K562 (cell line): ENCODE results near the gene HEXD. TPM values are rescaled to one million over a fixed set of nuclear protein-coding genes. Genes with fewer than 3 reads are reported as not detected.

Experiments
- ATAC-seq: fragments of 200-7000 bp; cut with Tn5 transposase; 3 replicates; pipeline ENCODE4 v1.9.1; 2020; ENCODE audit warnings: moderate library complexity
- BruUV-seq: library from RNA; stranded (reverse); fragments of 400-500 nt; replicated peaks from 2 replicates; lab custom pipeline; 2021; lab: Mats Ljungman, UMichigan
- CTCF ChIA-PET: fragments of 300-600 bp; formaldehyde crosslinking; extraction: SDS; loops from one replicate; lab custom pipeline; 2021; ENCODE audit warnings: low intra/inter-chr PET ratio; lab: Yijun Ruan, JAX
- POLR2A ChIA-PET: fragments of 300-600, 350-650 bp; sonication (Branson Sonifier 250); formaldehyde crosslinking; extraction: SDS; loops from one replicate; lab custom pipeline; 2021; ENCODE audit warnings: antibody characterized with exemption, inconsistent platforms; lab: Yijun Ruan, JAX
- DNase-seq, 4 experiments: peaks; one replicate each; pipeline versions ENCODE4 v3.0.0 to v3.0.0-alpha.2; 2011 to 2018; ENCODE audit warnings: low spot score in 3 of 4, mixed read lengths in 3 of 4; ENCODE audit errors: extremely low read depth in 1 of 4
- FAIRE-seq: peaks from 2 replicates; lab custom pipeline; 2011; peaks lifted over from hg19 to GRCh38; lab: Jason Lieb, UNC
- H2AFZ ChIP-seq: 2 replicates; pipeline ENCODE4 v1.6.0; 2011; ENCODE audit warnings: low read depth, low read length, control low read depth, inconsistent platforms
- H3K27ac ChIP-seq: fragments of 200-600 bp; 3 replicates; pipeline ENCODE4 v1.8.0; 2011; ENCODE audit warnings: low read depth, mild to moderate bottlenecking, control low read depth, inconsistent platforms, low read length, moderate library complexity, mixed read lengths; ENCODE audit errors: extremely low read depth
- H3K27me3 ChIP-seq, 2 experiments: fragments of 300-600 bp in 1 of 2; 2 replicates in 1 of 2; 3 replicates in 1 of 2; pipeline versions ENCODE4 v1.6.0 to v1.8.0; 2011; ENCODE audit warnings: inconsistent platforms in 2 of 2, low read length in 2 of 2, mild to moderate bottlenecking in 1 of 2, mixed read lengths in 1 of 2, moderate library complexity in 1 of 2; ENCODE audit not compliant: control insufficient read depth in 2 of 2, insufficient read depth in 2 of 2
- H3K36me3 ChIP-seq: fragments of 300-600 bp; 3 replicates; pipeline ENCODE4 v1.8.0; 2011; ENCODE audit warnings: mild to moderate bottlenecking, low read length, inconsistent platforms; ENCODE audit not compliant: control insufficient read depth, insufficient read depth
- H3K4me1 ChIP-seq, 2 experiments: fragments of 200-600 bp in 1 of 2; replicated peaks in 1 of 2; 2 replicates in 1 of 2; 3 replicates in 1 of 2; pipeline versions ENCODE4 v1.5.1 to v1.8.0; 2011; ENCODE audit warnings: inconsistent platforms in 2 of 2, low read length in 2 of 2, mild to moderate bottlenecking in 1 of 2, mixed read lengths in 1 of 2, moderate library complexity in 1 of 2; ENCODE audit not compliant: control insufficient read depth in 2 of 2, insufficient read depth in 2 of 2
- H3K4me2 ChIP-seq: 2 replicates; pipeline ENCODE4 v1.6.1; 2011; ENCODE audit warnings: low read length, control low read depth, inconsistent platforms, mixed read lengths; ENCODE audit not compliant: insufficient read depth
- H3K4me3 ChIP-seq: fragments of 200-600 bp; sonication (generic), shearing (Covaris generic); 2 replicates; pipeline ENCODE4 v1.5.1; 2016; ENCODE audit warnings: control low read depth, inconsistent platforms
- H3K79me2 ChIP-seq: fragments of 200-600 bp; 3 replicates; pipeline ENCODE4 v1.8.0; 2011; ENCODE audit warnings: low read length, inconsistent platforms; ENCODE audit not compliant: control insufficient read depth, insufficient read depth
- H3K9ac ChIP-seq, 2 experiments: 2 replicates each; pipeline versions ENCODE4 v1.6.0 to v1.6.1; 2011; ENCODE audit warnings: low read depth in 2 of 2, low read length in 2 of 2, control low read depth in 1 of 2, inconsistent platforms in 1 of 2, mild to moderate bottlenecking in 1 of 2, mixed read lengths in 1 of 2; ENCODE audit not compliant: insufficient read depth in 1 of 2
- H3K9me1 ChIP-seq: one replicate; pipeline ENCODE4 v1.6.0; 2011; ENCODE audit warnings: inconsistent platforms, mild to moderate bottlenecking, low read length, moderate library complexity; ENCODE audit not compliant: control insufficient read depth, insufficient read depth
- H3K9me3 ChIP-seq: replicated peaks from 2 replicates; pipeline ENCODE4 v1.5.1; 2011; ENCODE audit warnings: low read depth, low read length, inconsistent platforms; ENCODE audit not compliant: control insufficient read depth, insufficient read depth
- H4K20me1 ChIP-seq: replicated peaks from 2 replicates; pipeline ENCODE4 v1.6.1; 2011; ENCODE audit warnings: low read length, inconsistent platforms, mixed read lengths; ENCODE audit not compliant: control insufficient read depth, insufficient read depth
- HEY1 ChIP-seq: fragments of 250-450 bp; sonication (Bioruptor Pico); IDR thresholded peaks from 2 replicates; pipeline ENCODE4 v1.5.0; 2020; ENCODE audit warnings: mild to moderate bottlenecking, moderate library complexity, borderline replicate concordance
- WGBS: fragments of 100-300 bp; shearing (Covaris generic); methylation state at CpG from one replicate; pipeline ENCODE4 v1.1.6; 2016; ENCODE audit warnings: low coverage, mixed read lengths; ENCODE audit not compliant: insufficient coverage; ENCODE audit errors: missing lambda C conversion rate; 5-methylcytosine and 5-hydroxymethylcytosine counted together
- in situ Hi-C: fragments of 300-500 bp; cut with MboI; formaldehyde crosslinking; loops from 4 replicates; pipeline ENCODE4 v1.15.0; 2018; ENCODE audit warnings: inconsistent platforms, mixed read lengths
- intact Hi-C: fragments of 100-400 bp; cut with micrococcal nuclease; formaldehyde crosslinking; loops from 2 replicates; pipeline ENCODE4 v1.14.2; 2022
- polyA plus RNA-seq, 8 experiments: library from polyadenylated mRNA; depleted of rRNA in 4 of 8; stranded (reverse) in 5 of 8; unstranded in 3 of 8; fragments of >200 nt; fragmentation: Nextera tagmentation in 2 of 8; fragmentation: Illumina TruSeq in 1 of 8; extraction: Ambion mirVana in 2 of 8; extraction: Trizol in 1 of 8; gene quantifications; 2 replicates each; pipeline versions ENCODE4 v1.2.1 to v1.2.3, GENCODE V29; 2011 to 2014; ENCODE audit warnings: inconsistent platforms in 1 of 8, missing spikeins in 1 of 8
- total RNA-seq, 7 experiments: library from RNA; depleted of rRNA in 6 of 7; stranded (reverse); fragments of >200 nt in 6 of 7; fragmentation: Illumina TruSeq in 2 of 7; extraction: Trizol in 2 of 7; gene quantifications; 2 replicates each; pipeline versions ENCODE4 v1.2.1 to v1.2.3, GENCODE V29; 2011 to 2021; ENCODE audit warnings: low replicate concordance in 1 of 7
- TF ChIP-seq, protein P1 (sequence below): fragments of 250-450 bp; sonication (Bioruptor Pico); IDR thresholded peaks from 2 replicates; pipeline ENCODE4 v1.8.0; 2022; ENCODE audit warnings: inconsistent platforms
- TF ChIP-seq, protein P2 (sequence below): fragments of 200-600 bp; sonication (generic); IDR thresholded peaks from one replicate; pipeline ENCODE4 v1.6.1; 2012; ENCODE audit warnings: mild to moderate bottlenecking, low read depth, low read length, inconsistent platforms

Gene HEXD
- total and polyA plus RNA-seq, 9 of the 15 experiments (the other 6 are each of a cell fraction or from before 2014, with no cell fraction given), result 1.0 to 25.3 (median 10.0) TPM

DNA sequence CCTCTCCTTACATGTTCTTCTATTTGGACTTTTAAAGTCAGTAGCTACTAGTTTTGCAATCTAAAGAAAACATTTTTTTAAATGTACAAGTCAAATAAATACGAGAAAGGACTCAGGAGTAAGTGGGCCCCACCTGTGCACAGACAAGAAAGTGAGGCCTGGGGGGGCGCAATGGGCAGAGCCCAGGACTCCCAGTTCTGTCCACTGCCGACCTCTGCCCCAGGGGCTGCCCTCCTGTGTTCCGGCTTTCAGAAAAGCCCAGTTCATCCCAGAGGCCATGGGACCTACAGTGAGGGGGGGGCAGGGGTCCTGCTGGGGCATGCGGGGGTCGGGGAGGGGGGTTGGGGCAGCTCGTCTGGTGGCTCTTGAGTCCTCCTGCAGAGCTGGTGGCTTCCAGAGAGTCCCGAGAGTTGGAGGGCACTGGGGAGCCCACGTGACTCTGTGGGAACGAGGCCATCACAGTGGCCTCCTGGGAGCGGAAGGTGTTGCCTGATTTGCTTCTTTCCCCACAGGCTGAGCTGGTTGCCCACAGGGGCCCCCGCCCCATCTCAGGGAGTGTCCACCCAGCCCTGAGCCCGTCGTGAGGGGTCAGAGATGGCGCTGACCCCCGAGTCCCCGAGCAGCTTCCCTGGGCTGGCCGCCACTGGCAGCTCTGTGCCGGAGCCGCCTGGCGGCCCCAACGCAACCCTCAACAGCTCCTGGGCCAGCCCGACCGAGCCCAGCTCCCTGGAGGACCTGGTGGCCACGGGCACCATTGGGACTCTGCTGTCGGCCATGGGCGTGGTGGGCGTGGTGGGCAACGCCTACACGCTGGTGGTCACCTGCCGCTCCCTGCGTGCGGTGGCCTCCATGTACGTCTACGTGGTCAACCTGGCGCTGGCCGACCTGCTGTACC, 44.2 kb upstream of the HEXD start:
- no peaks in the 10 kb centered on the region for H4K20me1 ChIP-seq
- TF ChIP-seq, protein P1, sequence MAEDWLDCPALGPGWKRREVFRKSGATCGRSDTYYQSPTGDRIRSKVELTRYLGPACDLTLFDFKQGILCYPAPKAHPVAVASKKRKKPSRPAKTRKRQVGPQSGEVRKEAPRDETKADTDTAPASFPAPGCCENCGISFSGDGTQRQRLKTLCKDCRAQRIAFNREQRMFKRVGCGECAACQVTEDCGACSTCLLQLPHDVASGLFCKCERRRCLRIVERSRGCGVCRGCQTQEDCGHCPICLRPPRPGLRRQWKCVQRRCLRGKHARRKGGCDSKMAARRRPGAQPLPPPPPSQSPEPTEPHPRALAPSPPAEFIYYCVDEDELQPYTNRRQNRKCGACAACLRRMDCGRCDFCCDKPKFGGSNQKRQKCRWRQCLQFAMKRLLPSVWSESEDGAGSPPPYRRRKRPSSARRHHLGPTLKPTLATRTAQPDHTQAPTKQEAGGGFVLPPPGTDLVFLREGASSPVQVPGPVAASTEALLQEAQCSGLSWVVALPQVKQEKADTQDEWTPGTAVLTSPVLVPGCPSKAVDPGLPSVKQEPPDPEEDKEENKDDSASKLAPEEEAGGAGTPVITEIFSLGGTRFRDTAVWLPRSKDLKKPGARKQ (CRISPR knock-in tag), result no peak
- TF ChIP-seq HEY1, result no peak
- TF ChIP-seq, protein P2, sequence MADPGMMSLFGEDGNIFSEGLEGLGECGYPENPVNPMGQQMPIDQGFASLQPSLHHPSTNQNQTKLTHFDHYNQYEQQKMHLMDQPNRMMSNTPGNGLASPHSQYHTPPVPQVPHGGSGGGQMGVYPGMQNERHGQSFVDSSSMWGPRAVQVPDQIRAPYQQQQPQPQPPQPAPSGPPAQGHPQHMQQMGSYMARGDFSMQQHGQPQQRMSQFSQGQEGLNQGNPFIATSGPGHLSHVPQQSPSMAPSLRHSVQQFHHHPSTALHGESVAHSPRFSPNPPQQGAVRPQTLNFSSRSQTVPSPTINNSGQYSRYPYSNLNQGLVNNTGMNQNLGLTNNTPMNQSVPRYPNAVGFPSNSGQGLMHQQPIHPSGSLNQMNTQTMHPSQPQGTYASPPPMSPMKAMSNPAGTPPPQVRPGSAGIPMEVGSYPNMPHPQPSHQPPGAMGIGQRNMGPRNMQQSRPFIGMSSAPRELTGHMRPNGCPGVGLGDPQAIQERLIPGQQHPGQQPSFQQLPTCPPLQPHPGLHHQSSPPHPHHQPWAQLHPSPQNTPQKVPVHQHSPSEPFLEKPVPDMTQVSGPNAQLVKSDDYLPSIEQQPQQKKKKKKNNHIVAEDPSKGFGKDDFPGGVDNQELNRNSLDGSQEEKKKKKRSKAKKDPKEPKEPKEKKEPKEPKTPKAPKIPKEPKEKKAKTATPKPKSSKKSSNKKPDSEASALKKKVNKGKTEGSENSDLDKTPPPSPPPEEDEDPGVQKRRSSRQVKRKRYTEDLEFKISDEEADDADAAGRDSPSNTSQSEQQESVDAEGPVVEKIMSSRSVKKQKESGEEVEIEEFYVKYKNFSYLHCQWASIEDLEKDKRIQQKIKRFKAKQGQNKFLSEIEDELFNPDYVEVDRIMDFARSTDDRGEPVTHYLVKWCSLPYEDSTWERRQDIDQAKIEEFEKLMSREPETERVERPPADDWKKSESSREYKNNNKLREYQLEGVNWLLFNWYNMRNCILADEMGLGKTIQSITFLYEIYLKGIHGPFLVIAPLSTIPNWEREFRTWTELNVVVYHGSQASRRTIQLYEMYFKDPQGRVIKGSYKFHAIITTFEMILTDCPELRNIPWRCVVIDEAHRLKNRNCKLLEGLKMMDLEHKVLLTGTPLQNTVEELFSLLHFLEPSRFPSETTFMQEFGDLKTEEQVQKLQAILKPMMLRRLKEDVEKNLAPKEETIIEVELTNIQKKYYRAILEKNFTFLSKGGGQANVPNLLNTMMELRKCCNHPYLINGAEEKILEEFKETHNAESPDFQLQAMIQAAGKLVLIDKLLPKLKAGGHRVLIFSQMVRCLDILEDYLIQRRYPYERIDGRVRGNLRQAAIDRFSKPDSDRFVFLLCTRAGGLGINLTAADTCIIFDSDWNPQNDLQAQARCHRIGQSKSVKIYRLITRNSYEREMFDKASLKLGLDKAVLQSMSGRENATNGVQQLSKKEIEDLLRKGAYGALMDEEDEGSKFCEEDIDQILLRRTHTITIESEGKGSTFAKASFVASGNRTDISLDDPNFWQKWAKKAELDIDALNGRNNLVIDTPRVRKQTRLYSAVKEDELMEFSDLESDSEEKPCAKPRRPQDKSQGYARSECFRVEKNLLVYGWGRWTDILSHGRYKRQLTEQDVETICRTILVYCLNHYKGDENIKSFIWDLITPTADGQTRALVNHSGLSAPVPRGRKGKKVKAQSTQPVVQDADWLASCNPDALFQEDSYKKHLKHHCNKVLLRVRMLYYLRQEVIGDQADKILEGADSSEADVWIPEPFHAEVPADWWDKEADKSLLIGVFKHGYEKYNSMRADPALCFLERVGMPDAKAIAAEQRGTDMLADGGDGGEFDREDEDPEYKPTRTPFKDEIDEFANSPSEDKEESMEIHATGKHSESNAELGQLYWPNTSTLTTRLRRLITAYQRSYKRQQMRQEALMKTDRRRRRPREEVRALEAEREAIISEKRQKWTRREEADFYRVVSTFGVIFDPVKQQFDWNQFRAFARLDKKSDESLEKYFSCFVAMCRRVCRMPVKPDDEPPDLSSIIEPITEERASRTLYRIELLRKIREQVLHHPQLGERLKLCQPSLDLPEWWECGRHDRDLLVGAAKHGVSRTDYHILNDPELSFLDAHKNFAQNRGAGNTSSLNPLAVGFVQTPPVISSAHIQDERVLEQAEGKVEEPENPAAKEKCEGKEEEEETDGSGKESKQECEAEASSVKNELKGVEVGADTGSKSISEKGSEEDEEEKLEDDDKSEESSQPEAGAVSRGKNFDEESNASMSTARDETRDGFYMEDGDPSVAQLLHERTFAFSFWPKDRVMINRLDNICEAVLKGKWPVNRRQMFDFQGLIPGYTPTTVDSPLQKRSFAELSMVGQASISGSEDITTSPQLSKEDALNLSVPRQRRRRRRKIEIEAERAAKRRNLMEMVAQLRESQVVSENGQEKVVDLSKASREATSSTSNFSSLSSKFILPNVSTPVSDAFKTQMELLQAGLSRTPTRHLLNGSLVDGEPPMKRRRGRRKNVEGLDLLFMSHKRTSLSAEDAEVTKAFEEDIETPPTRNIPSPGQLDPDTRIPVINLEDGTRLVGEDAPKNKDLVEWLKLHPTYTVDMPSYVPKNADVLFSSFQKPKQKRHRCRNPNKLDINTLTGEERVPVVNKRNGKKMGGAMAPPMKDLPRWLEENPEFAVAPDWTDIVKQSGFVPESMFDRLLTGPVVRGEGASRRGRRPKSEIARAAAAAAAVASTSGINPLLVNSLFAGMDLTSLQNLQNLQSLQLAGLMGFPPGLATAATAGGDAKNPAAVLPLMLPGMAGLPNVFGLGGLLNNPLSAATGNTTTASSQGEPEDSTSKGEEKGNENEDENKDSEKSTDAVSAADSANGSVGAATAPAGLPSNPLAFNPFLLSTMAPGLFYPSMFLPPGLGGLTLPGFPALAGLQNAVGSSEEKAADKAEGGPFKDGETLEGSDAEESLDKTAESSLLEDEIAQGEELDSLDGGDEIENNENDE, result no peak
- H3K79me2 ChIP-seq, result no peaks in the 10 kb centered on the region
- DNase-seq (no peak), ATAC-seq (no peak), FAIRE-seq (no peak)
- WGBS, result 66% methylated on average over 13 of the region's 37 CpGs
- POLR2A ChIA-PET, result interaction anchor here (0.6 to 1.3 kb wide), 3 partner anchors 8 to 28 kb away, joined by 3 to 4 read pairs (median 3); no protein-coding TSS in a partner anchor
- H3K9me3 ChIP-seq, result no peaks in the 10 kb centered on the region
- BruUV-seq, result no TSS peak
- CTCF ChIA-PET, result no interaction called here
- H3K4me2 ChIP-seq, result no peak overlapping the region
- H3K9me1 ChIP-seq, result no peaks in the 10 kb centered on the region
- H3K36me3 ChIP-seq, result no peaks in the 10 kb centered on the region
- no peak overlapping the region for H3K4me3 ChIP-seq
- no peaks in the 10 kb centered on the region for H3K27me3 ChIP-seq
- in situ Hi-C loops (no loop called here), intact Hi-C loops (no loop called here)
- H3K9ac ChIP-seq, result peak overlapping the region in 1 of 2 experiments; percentile 32; a peak in 1 of 4 replicates
- H3K4me1 ChIP-seq, result peaks cover 0 to 58% of the 10 kb centered on the region in 2 experiments; a peak in 3 of 5 replicates
- H3K27ac ChIP-seq, result no peak overlapping the region
- H2AFZ ChIP-seq, result no peak overlapping the region
